Astrocyte (in vitro differentiated cells and primary cell): ENCODE measurements around the gene KCNQ1OT1.

Experiments
- EZH2 ChIP-seq: IDR thresholded peaks from 2 replicates; pipeline ENCODE4 v1.6.1; 2012; ENCODE audit warnings: mild to moderate bottlenecking, low read length, inconsistent platforms; ENCODE audit not compliant: insufficient read depth
- TF ChIP-seq, protein P1 (sequence below): IDR thresholded peaks from 2 replicates; pipeline ENCODE4 v1.5.1; 2011; ENCODE audit warnings: low read depth, mild to moderate bottlenecking, inconsistent platforms, low read length, moderate library complexity; ENCODE audit not compliant: insufficient read depth

DNA sequence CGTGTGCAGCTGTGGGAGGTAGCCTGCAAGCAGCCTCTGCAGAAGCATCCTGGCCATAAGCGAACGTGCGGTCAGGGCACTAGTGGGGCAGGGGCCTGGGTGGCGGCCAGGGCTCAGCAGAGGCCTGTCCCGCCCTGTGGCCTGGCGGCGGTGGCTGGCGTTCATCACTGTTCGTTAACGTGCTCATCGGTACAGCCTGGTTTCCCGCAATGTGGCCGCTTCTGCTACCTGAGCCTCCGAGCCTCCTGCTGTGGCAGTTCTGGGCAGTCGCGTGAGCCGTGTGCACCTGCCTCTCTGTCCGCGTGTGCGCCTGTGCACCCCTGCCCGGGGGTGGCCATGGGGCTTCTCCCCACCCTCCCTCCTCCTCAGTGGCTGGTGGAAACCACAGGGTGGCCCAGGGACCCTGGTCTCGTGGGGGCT, 117.9 kb downstream of the KCNQ1OT1 start:
- TF ChIP-seq, protein P1, sequence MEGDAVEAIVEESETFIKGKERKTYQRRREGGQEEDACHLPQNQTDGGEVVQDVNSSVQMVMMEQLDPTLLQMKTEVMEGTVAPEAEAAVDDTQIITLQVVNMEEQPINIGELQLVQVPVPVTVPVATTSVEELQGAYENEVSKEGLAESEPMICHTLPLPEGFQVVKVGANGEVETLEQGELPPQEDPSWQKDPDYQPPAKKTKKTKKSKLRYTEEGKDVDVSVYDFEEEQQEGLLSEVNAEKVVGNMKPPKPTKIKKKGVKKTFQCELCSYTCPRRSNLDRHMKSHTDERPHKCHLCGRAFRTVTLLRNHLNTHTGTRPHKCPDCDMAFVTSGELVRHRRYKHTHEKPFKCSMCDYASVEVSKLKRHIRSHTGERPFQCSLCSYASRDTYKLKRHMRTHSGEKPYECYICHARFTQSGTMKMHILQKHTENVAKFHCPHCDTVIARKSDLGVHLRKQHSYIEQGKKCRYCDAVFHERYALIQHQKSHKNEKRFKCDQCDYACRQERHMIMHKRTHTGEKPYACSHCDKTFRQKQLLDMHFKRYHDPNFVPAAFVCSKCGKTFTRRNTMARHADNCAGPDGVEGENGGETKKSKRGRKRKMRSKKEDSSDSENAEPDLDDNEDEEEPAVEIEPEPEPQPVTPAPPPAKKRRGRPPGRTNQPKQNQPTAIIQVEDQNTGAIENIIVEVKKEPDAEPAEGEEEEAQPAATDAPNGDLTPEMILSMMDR, result no peak
- no peak for TF ChIP-seq EZH2
